Measurements from ENCODE around the gene L3MBTL1.
"Not testable (repeated sequence)": the region's sequence is repeated elsewhere in the genome, so short reads cannot be mapped to it uniquely, and the experiment has no call there.

L3MBTL1 gene

GRCh38 chr20:43507150-43508080 is at the start of gene L3MBTL1:
Gene L3MBTL1, plus strand, starts transcription at chr20:43507697. Its CDS starts 5,807 bp downstream, at chr20:43513504.
- no peak for DNase-seq

GRCh38 chr20:43458422-43458924 is 49.0 kb upstream of the L3MBTL1 start:
- peak; percentile 40 for DNase-seq

- peak; percentile 26 for DNase-seq
These were observed 48.2 kb upstream of the L3MBTL1 start for GRCh38 chr20:43459022-43459942.

- no peak for DNase-seq
These were observed 47.2 kb upstream of the L3MBTL1 start for GRCh38 chr20:43460172-43460829.

- no peak for DNase-seq
These were observed 46.7 kb upstream of the L3MBTL1 start for GRCh38 chr20:43460830-43461200.

GRCh38 chr20:43461894-43462659 is 45.4 kb upstream of the L3MBTL1 start:
- DNase-seq: no peak

- no peak for DNase-seq
These were observed 44.6 kb upstream of the L3MBTL1 start for GRCh38 chr20:43462660-43463526.

GRCh38 chr20:43463527-43464218 is 43.8 kb upstream of the L3MBTL1 start:
- no peak for DNase-seq

GRCh38 chr20:43464219-43464790 is 43.2 kb upstream of the L3MBTL1 start:
- DNase-seq: no peak

- DNase-seq: no peak
These were observed 41.9 kb upstream of the L3MBTL1 start for GRCh38 chr20:43465625-43465943.

GRCh38 chr20:43467589-43467988 is 39.9 kb upstream of the L3MBTL1 start:
- DNase-seq: no peak

- no peak for DNase-seq
These were observed 34.7 kb upstream of the L3MBTL1 start for GRCh38 chr20:43472671-43473380.

GRCh38 chr20:43473381-43473704 is 34.2 kb upstream of the L3MBTL1 start:
- DNase-seq: no peak

- no peak for DNase-seq
These were observed 30.3 kb upstream of the L3MBTL1 start for GRCh38 chr20:43477193-43477592.

- no peak for DNase-seq
These were observed 29.9 kb upstream of the L3MBTL1 start for GRCh38 chr20:43477619-43478018.

- no peak for DNase-seq
These were observed 17.5 kb upstream of the L3MBTL1 start for GRCh38 chr20:43490038-43490437.

- no peak for DNase-seq
These were observed 15.4 kb upstream of the L3MBTL1 start for GRCh38 chr20:43492101-43492500.

GRCh38 chr20:43495388-43495787 is 12.1 kb upstream of the L3MBTL1 start:
- DNase-seq: no peak

GRCh38 chr20:43502021-43502420 is 5.5 kb upstream of the L3MBTL1 start:
- DNase-seq: not testable (repeated sequence)

- no peak for DNase-seq
These were observed 1.3 kb upstream of the L3MBTL1 start for GRCh38 chr20:43506238-43506637.
